Tibial artery (tissue), 4 donors: ENCODE measurements around the gene PKHD1.

ENCODE experiments used
- DNase-seq, 2 donors: peaks; one replicate each; pipeline ENCODE4 v3.0.0-alpha.2; 2019
- H3K27ac ChIP-seq, 2 donors: fragments of 200-600 bp; sonication (generic) in 1 of 2; 1 replicate in 1 of 2; 2 replicates in 1 of 2; pipeline ENCODE4 v1.5.1; 2018 to 2019; ENCODE audit warnings: mild to moderate bottlenecking in 1 of 2
- H3K27me3 ChIP-seq, 2 donors: fragments of 200-600 bp; sonication (generic) in 1 of 2; one replicate each; pipeline versions ENCODE4 v1.5.1 to v1.6.0; 2016 to 2019
- H3K36me3 ChIP-seq, 3 donors: fragments of 200-600 bp; sonication (generic) in 2 of 3; one replicate each; pipeline ENCODE4 v1.5.1; 2016 to 2019; ENCODE audit warnings: mild to moderate bottlenecking in 2 of 3
- H3K4me1 ChIP-seq, 4 donors: fragments of 200-600 bp; sonication (generic) in 2 of 4; 1 replicate in 3 of 4; 2 replicates in 1 of 4; pipeline ENCODE4 v1.5.1; 2016 to 2019
- H3K4me3 ChIP-seq, 2 donors: fragments of 200-600 bp; sonication (generic) in 1 of 2; 1 replicate in 1 of 2; 2 replicates in 1 of 2; pipeline ENCODE4 v1.5.1; 2018 to 2019; ENCODE audit warnings: mild to moderate bottlenecking in 2 of 2
- H3K9me3 ChIP-seq, 3 donors: fragments of 200-600 bp; sonication (generic) in 1 of 3; one replicate each; pipeline ENCODE4 v1.5.1; 2016 to 2019
- CTCF ChIP-seq, 2 experiments: fragments of 200-600 bp in 1 of 2; fragments of 450-650 bp in 1 of 2; IDR thresholded peaks; one replicate each; pipeline ENCODE4 v1.5.1; 2017 to 2019; ENCODE audit warnings: antibody characterized with exemption in 2 of 2, mild to moderate bottlenecking in 1 of 2, moderate library complexity in 1 of 2
- intact Hi-C: fragments of 100-400 bp; cut with DNase I; formaldehyde crosslinking; loops from one replicate; pipeline ENCODE4 v1.15.0; 2023; ENCODE audit warnings: low total_unique reads

Gene PKHD1

GRCh38 chr6:51813904-51814303, 273.5 kb downstream of the PKHD1 start:
- no peak for TF ChIP-seq CTCF (IDR thresholded peaks at IDR 0.05)
- no peak overlapping the region for H3K4me3 ChIP-seq
- DNase-seq, result no peak
- H3K4me1 ChIP-seq, result no peaks in the 10 kb centered on the region
- intact Hi-C loops, result no loop called here
- no peaks in the 10 kb centered on the region for H3K9me3 ChIP-seq
- no peaks in the 10 kb centered on the region for H3K27me3 ChIP-seq
- no peaks in the 10 kb centered on the region for H3K36me3 ChIP-seq
- no peak overlapping the region for H3K27ac ChIP-seq

GRCh38 chr6:51812231-51812630, 275.2 kb downstream of the PKHD1 start:
- H3K36me3 ChIP-seq, result no peaks in the 10 kb centered on the region

GRCh38 chr6:51805517-51805916, 281.9 kb downstream of the PKHD1 start:
- intact Hi-C loops, result no loop called here
- DNase-seq, result no peak
- no peaks in the 10 kb centered on the region for H3K36me3 ChIP-seq
- no peaks in the 10 kb centered on the region for H3K4me1 ChIP-seq
- no peaks in the 10 kb centered on the region for H3K9me3 ChIP-seq
- no peak overlapping the region for H3K4me3 ChIP-seq
- no peak for TF ChIP-seq CTCF (IDR thresholded peaks at IDR 0.05)
- H3K27ac ChIP-seq, result no peak overlapping the region
- H3K27me3 ChIP-seq, result no peaks in the 10 kb centered on the region

More at GRCh38 chr6:51812231-51812630, 275.2 kb downstream of the PKHD1 start:
- no peak for DNase-seq
- TF ChIP-seq CTCF (IDR thresholded peaks at IDR 0.05), result no peak
- intact Hi-C loops, result no loop called here
- Histone ChIP-seq H3K9me3 (no peaks in the 10 kb centered on the region), H3K27me3 (no peaks in the 10 kb centered on the region), H3K27ac (no peak overlapping the region), H3K4me1 (no peaks in the 10 kb centered on the region), H3K4me3 (no peak overlapping the region)

- Histone ChIP-seq H3K27ac (no peak overlapping the region), H3K27me3 (no peaks in the 10 kb centered on the region), H3K9me3 (no peaks in the 10 kb centered on the region), H3K4me1 (no peaks in the 10 kb centered on the region), H3K36me3 (no peaks in the 10 kb centered on the region), H3K4me3 (no peak overlapping the region)
- intact Hi-C loops, result no loop called here
- no peak for DNase-seq
- no peak for TF ChIP-seq CTCF (IDR thresholded peaks at IDR 0.05)
These were observed 286.8 kb downstream of the PKHD1 start for GRCh38 chr6:51800603-51801002.

GRCh38 chr6:51793393-51793792, 294.0 kb downstream of the PKHD1 start:
- H3K36me3 ChIP-seq, result no peaks in the 10 kb centered on the region
- TF ChIP-seq CTCF (IDR thresholded peaks at IDR 0.05), result no peak
- H3K27ac ChIP-seq, result no peak overlapping the region
- H3K4me1 ChIP-seq, result no peaks in the 10 kb centered on the region
- H3K9me3 ChIP-seq, result no peaks in the 10 kb centered on the region
- no peaks in the 10 kb centered on the region for H3K27me3 ChIP-seq
- no peak overlapping the region for H3K4me3 ChIP-seq
- intact Hi-C loops, result no loop called here
- DNase-seq, result no peak
